Naive thymus-derived CD4-positive, alpha-beta T cell (primary cell): ENCODE results near the gene ATP8A2. TPM values are rescaled to one million over a fixed set of nuclear protein-coding genes. Genes with fewer than 3 reads are reported as not detected.

Experiments
- ATAC-seq: fragments of 150-1000 bp; cut with Tn5 transposase; 2 replicates; pipeline ENCODE4 v1.10.0; 2021; ENCODE audit warnings: mild to moderate bottlenecking, moderate library complexity
- CTCF ChIA-PET: fragments of 350-600 bp; sonication (Branson Sonifier 250); formaldehyde crosslinking; loops from one replicate; lab custom pipeline; 2021; ENCODE audit warnings: antibody characterized with exemption; lab: Charles Lee
- POLR2A ChIA-PET: fragments of 350-600 bp; sonication (Branson Sonifier 250); formaldehyde crosslinking; loops from one replicate; lab custom pipeline; 2021; ENCODE audit warnings: antibody characterized with exemption, inconsistent platforms; lab: Charles Lee
- DNase-seq, 9 donors: peaks; one replicate each; pipeline versions ENCODE4 v3.0.0 to v3.0.0-alpha.2; 2020 to 2022; ENCODE audit warnings: mixed read lengths in 1 of 9
- H3K27ac ChIP-seq: one replicate; pipeline ENCODE4 v1.7.0; 2013; ENCODE audit warnings: mild to moderate bottlenecking, low read depth, low read length, moderate library complexity
- H3K27me3 ChIP-seq, 2 donors: one replicate each; pipeline ENCODE4 v1.7.0; 2013; ENCODE audit warnings: low read length in 2 of 2, mild to moderate bottlenecking in 2 of 2, moderate library complexity in 2 of 2; ENCODE audit not compliant: control insufficient read depth in 2 of 2, insufficient read depth in 2 of 2
- H3K36me3 ChIP-seq, 3 experiments: 1 replicate in 2 of 3; 2 replicates in 1 of 3; pipeline ENCODE4 v1.7.0; 2013; ENCODE audit warnings: low read length in 3 of 3, mild to moderate bottlenecking in 3 of 3, moderate library complexity in 1 of 3; ENCODE audit not compliant: insufficient read depth in 3 of 3, control insufficient read depth in 2 of 3
- H3K4me1 ChIP-seq, 2 donors: one replicate each; pipeline ENCODE4 v1.7.0; 2013; ENCODE audit warnings: low read length in 2 of 2, mild to moderate bottlenecking in 2 of 2, moderate library complexity in 1 of 2; ENCODE audit not compliant: control insufficient read depth in 2 of 2, insufficient read depth in 2 of 2
- H3K4me3 ChIP-seq: 2 replicates; pipeline ENCODE4 v1.7.0; 2013; ENCODE audit warnings: mild to moderate bottlenecking, low read length
- H3K9me3 ChIP-seq, 3 experiments: 1 replicate in 2 of 3; 2 replicates in 1 of 3; pipeline ENCODE4 v1.7.0; 2013; ENCODE audit warnings: low read length in 3 of 3; ENCODE audit not compliant: control insufficient read depth in 2 of 3
- H3K27ac Mint-ChIP-seq, 9 donors: one replicate each; pipeline ENCODE4 v1.8.0; 2020 to 2022; ENCODE audit warnings: mixed read lengths in 9 of 9, mild to moderate bottlenecking in 8 of 9, moderate library complexity in 5 of 9, inconsistent platforms in 2 of 9
- H3K27me3 Mint-ChIP-seq, 5 donors: one replicate each; pipeline ENCODE4 v1.8.0; 2021 to 2022; ENCODE audit warnings: mixed read lengths in 5 of 5, mild to moderate bottlenecking in 1 of 5
- H3K36me3 Mint-ChIP-seq, 5 donors: one replicate each; pipeline ENCODE4 v1.8.0; 2020 to 2022; ENCODE audit warnings: mixed read lengths in 5 of 5, mild to moderate bottlenecking in 3 of 5, inconsistent platforms in 1 of 5
- H3K4me1 Mint-ChIP-seq, 7 donors: one replicate each; pipeline ENCODE4 v1.8.0; 2020 to 2022; ENCODE audit warnings: mixed read lengths in 7 of 7, mild to moderate bottlenecking in 3 of 7, inconsistent platforms in 1 of 7
- H3K4me3 Mint-ChIP-seq, 10 donors: one replicate each; pipeline ENCODE4 v1.8.0; 2020 to 2022; ENCODE audit warnings: mild to moderate bottlenecking in 10 of 10, mixed read lengths in 10 of 10, moderate library complexity in 6 of 10, inconsistent platforms in 2 of 10
- H3K9me3 Mint-ChIP-seq, 11 donors: one replicate each; pipeline ENCODE4 v1.8.0; 2020 to 2022; ENCODE audit warnings: mixed read lengths in 11 of 11, mild to moderate bottlenecking in 4 of 11, inconsistent platforms in 1 of 11, moderate library complexity in 1 of 11
- intact Hi-C, 2 donors: fragments of 100-400 bp; cut with micrococcal nuclease; formaldehyde crosslinking; loops; one replicate each; pipeline ENCODE4 v1.15.1; 2023
- polyA plus RNA-seq, 2 donors: library from polyadenylated mRNA; unstranded; fragments of 300-500 nt; fragmentation: Illumina TruSeq; gene quantifications; one replicate each; pipeline ENCODE4 v1.2.3, GENCODE V29; 2021
- total RNA-seq, 6 experiments: library from RNA in 5 of 6; stranded (reverse) in 5 of 6; gene quantifications; 1 replicate in 5 of 6; 2 replicates in 1 of 6; pipeline ENCODE4 v1.2.3 and lab custom pipeline; 2021 to 2026

ATP8A2 gene
- total and polyA plus RNA-seq, 7 experiments from 2014 or later: 0.56 to 2.4 (median 1.2) TPM

GRCh38 chr13:25365720-25366235, 6.0 kb upstream of the ATP8A2 start:
- ATAC-seq (no peak), DNase-seq (no peak)
- no peaks in the 10 kb centered on the region for H3K36me3 ChIP-seq
- Mint-ChIP-seq H3K27me3 (peaks cover 23 to 50% (median 43%) of the 10 kb centered on the region in 5 donors), H3K9me3 (peaks cover 0 to 19% (median 9%) of the 10 kb centered on the region in 11 donors), H3K4me3 (no peak overlapping the region), H3K27ac (no peak overlapping the region), H3K4me1 (no peaks in the 10 kb centered on the region), H3K36me3 (no peaks in the 10 kb centered on the region)
- peaks cover 0 to 7% of the 10 kb centered on the region in 2 donors for H3K27me3 ChIP-seq
- H3K4me1 ChIP-seq: no peaks in the 10 kb centered on the region
- no peak overlapping the region for H3K27ac ChIP-seq
- POLR2A ChIA-PET: no interaction called here
- intact Hi-C loops: no loop called here
- CTCF ChIA-PET: interaction anchor here (0.6 kb wide), 1 partner anchor 1333 kb away, joined by 3 read pairs; no protein-coding TSS in a partner anchor
- no peaks in the 10 kb centered on the region for H3K9me3 ChIP-seq
- no peak overlapping the region for H3K4me3 ChIP-seq

- no peak for ATAC-seq
- Histone ChIP-seq H3K27me3 (peaks cover 0 to 10% of the 10 kb centered on the region in 2 donors), H3K4me1 (no peaks in the 10 kb centered on the region), H3K9me3 (no peaks in the 10 kb centered on the region), H3K36me3 (no peaks in the 10 kb centered on the region), H3K4me3 (no peak overlapping the region), H3K27ac (no peak overlapping the region)
- H3K27me3 Mint-ChIP-seq: peaks cover 67 to 88% (median 80%) of the 10 kb centered on the region in 5 donors
- no peaks in the 10 kb centered on the region for H3K9me3 Mint-ChIP-seq
- intact Hi-C loops: no loop called here
- DNase-seq: no peak
- H3K4me3 Mint-ChIP-seq: peak overlapping the region; percentile 62 to 82 (median 76)
- ChIA-PET POLR2A (no interaction called here), CTCF (no interaction called here)
- peaks cover 5 to 18% (median 13%) of the 10 kb centered on the region in 7 donors for H3K4me1 Mint-ChIP-seq
- peak overlapping the region in 1 of 9 donors; percentile 74 for H3K27ac Mint-ChIP-seq
- peaks cover 0 to 4% (median 0%) of the 10 kb centered on the region in 5 donors for H3K36me3 Mint-ChIP-seq
Measured at GRCh38 chr13:25371158-25371874, 458 bp upstream of the ATP8A2 start.

DNA sequence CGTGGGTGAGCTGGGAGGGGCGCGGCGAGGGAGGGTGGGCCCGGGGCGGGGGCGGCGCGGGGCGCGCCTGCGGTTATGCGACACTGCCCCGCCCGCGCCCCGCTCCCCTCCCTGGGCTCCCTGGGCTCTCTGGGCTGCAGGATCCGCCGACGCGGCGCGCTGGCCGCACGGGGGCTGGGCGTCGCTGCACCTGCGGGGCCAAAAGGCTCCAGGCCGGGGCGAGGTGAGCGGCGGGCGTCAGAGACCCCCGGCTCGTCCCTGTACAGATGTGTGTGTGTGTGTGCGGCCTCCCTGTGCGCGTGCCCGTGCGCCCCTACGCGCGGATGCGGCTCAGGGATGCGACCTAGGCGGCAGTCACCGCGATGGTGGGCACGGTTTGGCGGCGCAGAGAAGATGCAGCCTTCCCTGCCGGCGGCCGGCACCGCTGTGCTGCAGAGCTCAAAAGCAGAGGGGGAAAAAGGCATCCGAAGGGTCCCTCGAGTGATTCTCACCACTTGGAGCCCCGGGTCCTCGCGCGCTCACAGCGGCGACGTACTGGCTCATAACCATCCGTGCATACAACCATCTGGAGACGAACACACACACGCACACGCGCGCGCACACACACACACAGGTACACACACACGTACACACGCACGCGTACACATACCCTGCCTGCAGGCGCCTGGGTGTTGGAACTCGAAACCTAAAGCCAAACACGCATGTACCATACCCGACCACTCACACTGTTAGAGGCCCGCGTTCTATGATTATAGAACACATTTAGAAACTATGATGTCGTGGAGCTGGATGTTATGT, 709 bp downstream of the ATP8A2 start:
- intact Hi-C loops: no loop called here
- ATAC-seq: no peak
- H3K27ac ChIP-seq: no peak overlapping the region
- H3K4me3 ChIP-seq: no peak overlapping the region
- H3K27ac Mint-ChIP-seq: no peak overlapping the region
- CTCF ChIA-PET: interaction anchor here (1.4 kb wide), 1 partner anchor 21 kb away, joined by 3 read pairs; no protein-coding TSS in a partner anchor
- H3K4me1 Mint-ChIP-seq: peaks cover 5 to 18% (median 13%) of the 10 kb centered on the region in 7 donors
- H3K36me3 ChIP-seq: no peaks in the 10 kb centered on the region
- no peaks in the 10 kb centered on the region for H3K9me3 ChIP-seq
- no peak for DNase-seq
- H3K4me1 ChIP-seq: no peaks in the 10 kb centered on the region
- peaks cover 0 to 4% (median 0%) of the 10 kb centered on the region in 5 donors for H3K36me3 Mint-ChIP-seq
- H3K27me3 ChIP-seq: peaks cover 0 to 10% of the 10 kb centered on the region in 2 donors
- POLR2A ChIA-PET: no interaction called here
- peaks cover 68 to 81% (median 75%) of the 10 kb centered on the region in 5 donors for H3K27me3 Mint-ChIP-seq
- H3K4me3 Mint-ChIP-seq: peak overlapping the region in 9 of 10 donors; percentile 6 to 72 (median 36)
- H3K9me3 Mint-ChIP-seq: no peaks in the 10 kb centered on the region

DNA sequence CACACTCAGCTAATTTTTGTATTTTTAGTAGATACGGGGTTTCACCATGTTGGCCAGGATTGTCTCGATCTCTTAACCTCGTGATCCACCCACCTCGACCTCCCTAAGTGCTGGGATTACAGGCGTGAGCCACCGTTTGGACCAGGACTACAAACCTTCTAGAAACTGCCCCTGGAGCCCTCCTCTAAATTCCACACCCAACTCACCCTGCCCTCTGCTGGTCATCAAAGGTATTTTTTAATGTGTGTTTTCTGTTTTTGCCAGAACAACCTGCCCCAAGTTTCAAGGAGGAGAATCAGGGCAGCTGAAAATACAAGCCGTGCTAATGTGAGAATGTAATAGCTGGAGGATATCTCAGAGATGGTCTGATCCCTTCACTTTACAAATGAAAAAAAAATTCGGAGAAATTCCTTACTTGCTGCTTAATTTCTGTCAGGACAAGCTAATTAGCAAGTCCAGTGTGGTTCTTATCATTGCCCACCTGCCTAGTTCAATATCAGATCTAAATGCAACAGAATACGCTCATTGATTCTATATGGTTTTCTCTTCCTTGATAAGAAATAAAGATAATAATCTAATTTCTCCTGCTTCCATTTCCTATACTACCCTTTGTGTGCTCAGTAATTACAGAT, 4.1 kb downstream of the ATP8A2 start:
- H3K27ac ChIP-seq: no peak overlapping the region
- Mint-ChIP-seq H3K4me3 (peak overlapping the region in 1 of 10 donors; percentile 35), H3K27me3 (peaks cover 51 to 62% (median 57%) of the 10 kb centered on the region in 5 donors), H3K4me1 (peaks cover 5 to 18% (median 13%) of the 10 kb centered on the region in 7 donors), H3K36me3 (peaks cover 0 to 4% (median 0%) of the 10 kb centered on the region in 5 donors), H3K9me3 (no peaks in the 10 kb centered on the region), H3K27ac (no peak overlapping the region)
- ChIA-PET POLR2A (no interaction called here), CTCF (interaction anchor here (0.6 to 2.5 kb wide), 5 partner anchors 36 to 993 kb away, joined by 3 to 9 read pairs (median 8); no protein-coding TSS in a partner anchor)
- no peak overlapping the region for H3K4me3 ChIP-seq
- ATAC-seq: peak; percentile 57
- intact Hi-C loops: loop anchor here (1.0 to 5.0 kb wide), 6 partner anchors 109 to 381 kb away; no protein-coding TSS in a partner anchor
- H3K27me3 ChIP-seq: peaks cover 0 to 3% of the 10 kb centered on the region in 2 donors
- H3K36me3 ChIP-seq: no peaks in the 10 kb centered on the region
- peak in 8 of 9 donors; percentile 8 to 50 (median 30) for DNase-seq
- H3K4me1 ChIP-seq: no peaks in the 10 kb centered on the region
- H3K9me3 ChIP-seq: no peaks in the 10 kb centered on the region

DNA sequence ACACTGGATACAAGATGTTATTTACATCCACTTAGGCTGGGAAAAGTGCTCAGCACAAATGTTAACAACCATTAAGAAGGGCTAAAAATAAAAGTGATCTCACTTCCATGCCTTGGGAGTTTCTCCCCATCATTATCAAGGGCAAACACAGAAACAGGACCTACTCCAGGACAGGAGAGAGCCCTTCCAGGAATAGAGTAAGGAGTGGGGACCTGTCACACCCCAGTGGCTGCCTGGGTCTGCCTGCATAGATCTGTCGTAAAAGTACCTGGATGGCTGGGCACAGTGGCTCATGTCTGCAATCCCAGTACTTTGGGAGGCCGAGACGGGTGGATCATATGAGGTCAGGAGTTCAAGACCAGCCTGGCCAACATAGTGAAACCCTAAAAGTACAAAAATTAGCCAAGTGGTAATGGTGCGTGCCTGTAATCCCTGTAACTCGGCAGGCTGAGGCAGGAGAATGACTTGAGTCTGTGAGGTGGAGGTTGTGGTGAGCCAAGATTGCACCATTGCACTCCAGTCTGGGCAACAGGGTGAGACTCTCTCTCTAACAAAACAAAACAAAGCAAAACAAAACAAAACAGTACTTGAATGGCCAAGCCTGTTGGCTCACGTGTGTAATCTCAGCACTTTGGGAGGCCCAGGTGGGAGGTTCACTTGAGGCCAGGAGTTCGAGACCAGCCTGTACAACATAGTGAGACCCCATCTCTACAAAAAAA, 5.6 kb downstream of the ATP8A2 start:
- peaks cover 0 to 10% (median 5%) of the 10 kb centered on the region in 7 donors for H3K4me1 Mint-ChIP-seq
- no peak for ATAC-seq
- POLR2A ChIA-PET: no interaction called here
- intact Hi-C loops: loop anchor here in 1 of 2 donors (5.0 kb wide), 1 partner anchor 110 kb away; no protein-coding TSS in a partner anchor
- peaks cover 0 to 4% (median 0%) of the 10 kb centered on the region in 5 donors for H3K36me3 Mint-ChIP-seq
- H3K4me3 Mint-ChIP-seq: no peak overlapping the region
- Histone ChIP-seq H3K4me1 (no peaks in the 10 kb centered on the region), H3K4me3 (no peak overlapping the region), H3K36me3 (no peaks in the 10 kb centered on the region), H3K27me3 (peaks cover 0 to 3% of the 10 kb centered on the region in 2 donors), H3K9me3 (no peaks in the 10 kb centered on the region), H3K27ac (no peak overlapping the region)
- no peak for DNase-seq
- H3K9me3 Mint-ChIP-seq: no peaks in the 10 kb centered on the region
- no peak overlapping the region for H3K27ac Mint-ChIP-seq
- H3K27me3 Mint-ChIP-seq: peaks cover 43 to 67% (median 57%) of the 10 kb centered on the region in 5 donors
- CTCF ChIA-PET: no interaction called here
